Endothelial cell of umbilical vein (primary cell): ENCODE data around the gene RAB44. TPM values are rescaled to one million over a fixed set of nuclear protein-coding genes. Genes with fewer than 3 reads are reported as not detected.

Experiments used
- BruUV-seq: library from RNA; stranded (reverse); fragments of 400-500 nt; replicated peaks from 2 replicates; lab custom pipeline; 2021; lab: Mats Ljungman, UMichigan
- CTCF ChIA-PET: fragments of 300-600, 350-600 bp; sonication (Branson Sonifier 250); formaldehyde crosslinking; loops from one replicate; lab custom pipeline; 2021; ENCODE audit warnings: antibody characterized with exemption, inconsistent platforms; lab: Charles Lee
- POLR2A ChIA-PET: fragments of 300-600, 350-600 bp; sonication (Branson Sonifier 250); formaldehyde crosslinking; loops from one replicate; lab custom pipeline; 2021; ENCODE audit warnings: antibody characterized with exemption, inconsistent platforms; lab: Charles Lee
- DNase-seq: peaks from one replicate; pipeline ENCODE4 v3.0.0-alpha.2; 2011; ENCODE audit warnings: low read depth, low spot score
- FAIRE-seq: peaks from 2 replicates; lab custom pipeline; 2011; peaks lifted over from hg19 to GRCh38; lab: Jason Lieb, UNC
- H2AFZ ChIP-seq: 2 replicates; pipeline ENCODE4 v1.6.0; 2012; ENCODE audit warnings: low read depth, low read length, control low read depth, inconsistent platforms
- H3K27ac ChIP-seq: 2 replicates; pipeline ENCODE4 v1.5.1; 2011; ENCODE audit warnings: low read depth, mild to moderate bottlenecking, control low read depth, low read length, moderate library complexity; ENCODE audit not compliant: insufficient read depth
- H3K27me3 ChIP-seq, 2 experiments: 2 replicates each; pipeline versions ENCODE4 v1.6.0 to v1.6.1; 2011; ENCODE audit warnings: low read length in 2 of 2, mixed read lengths in 1 of 2; ENCODE audit not compliant: control insufficient read depth in 2 of 2, insufficient read depth in 2 of 2
- H3K36me3 ChIP-seq, 2 experiments: 2 replicates in 1 of 2; 3 replicates in 1 of 2; pipeline ENCODE4 v1.5.1; 2011; ENCODE audit warnings: low read length in 2 of 2, mild to moderate bottlenecking in 1 of 2, moderate library complexity in 1 of 2; ENCODE audit not compliant: control insufficient read depth in 2 of 2, insufficient read depth in 2 of 2; ENCODE audit errors: extremely low read depth in 1 of 2
- H3K4me1 ChIP-seq: 3 replicates; pipeline ENCODE4 v1.5.1; 2011; ENCODE audit warnings: mild to moderate bottlenecking, low read length; ENCODE audit not compliant: control insufficient read depth, insufficient read depth; ENCODE audit errors: extremely low read depth
- H3K4me2 ChIP-seq: 2 replicates; pipeline ENCODE4 v1.6.1; 2011; ENCODE audit warnings: low read length, control low read depth, mixed read lengths; ENCODE audit not compliant: insufficient read depth
- H3K4me3 ChIP-seq, 3 experiments: fragments of 200-600 bp in 1 of 3; sonication (generic), shearing (Covaris generic) in 1 of 3; replicated peaks in 1 of 3; 2 replicates each; pipeline ENCODE4 v1.5.1; 2011 to 2016; ENCODE audit warnings: control low read depth in 3 of 3, low read length in 3 of 3, mild to moderate bottlenecking in 2 of 3, inconsistent platforms in 1 of 3, low read depth in 1 of 3, moderate library complexity in 1 of 3; ENCODE audit not compliant: insufficient read depth in 1 of 3
- H3K79me2 ChIP-seq: 2 replicates; pipeline ENCODE4 v1.6.0; 2012; ENCODE audit warnings: low read length, inconsistent platforms; ENCODE audit not compliant: control insufficient read depth, insufficient read depth
- H3K9ac ChIP-seq: replicated peaks from 2 replicates; pipeline ENCODE3; 2011; ENCODE audit warnings: low read length, control low read depth; ENCODE audit not compliant: insufficient read depth; ENCODE audit errors: extremely low read depth
- H3K9me1 ChIP-seq: replicated peaks from 3 replicates; pipeline ENCODE4 v1.6.0; 2011; ENCODE audit warnings: mild to moderate bottlenecking, low read length; ENCODE audit not compliant: control insufficient read depth, insufficient read depth; ENCODE audit errors: extremely low read depth
- H3K9me3 ChIP-seq: replicated peaks from 2 replicates; pipeline ENCODE4 v1.5.1; 2012; ENCODE audit warnings: low read length, inconsistent platforms; ENCODE audit not compliant: control insufficient read depth, insufficient read depth
- H4K20me1 ChIP-seq: replicated peaks from 2 replicates; pipeline ENCODE3; 2011; ENCODE audit warnings: mild to moderate bottlenecking, low read length; ENCODE audit not compliant: control insufficient read depth, insufficient read depth; ENCODE audit errors: extremely low read depth
- EZH2 ChIP-seq: IDR thresholded peaks from 2 replicates; pipeline ENCODE4 v1.6.1; 2012; ENCODE audit warnings: borderline replicate concordance, low read depth, mild to moderate bottlenecking, moderate library complexity, low read length, inconsistent platforms; ENCODE audit not compliant: severe bottlenecking
- FOS ChIP-seq: IDR thresholded peaks from 2 replicates; pipeline ENCODE4 v1.6.1; 2011; ENCODE audit warnings: mild to moderate bottlenecking, low read length, moderate library complexity, borderline replicate concordance; ENCODE audit not compliant: insufficient read depth
- GATA2 ChIP-seq: IDR thresholded peaks from 2 replicates; pipeline ENCODE4 v1.7.0; 2011; ENCODE audit warnings: low read depth, mild to moderate bottlenecking, moderate library complexity, mixed read lengths, low read length; ENCODE audit not compliant: insufficient read length, insufficient read depth
- JUN ChIP-seq: IDR thresholded peaks from 2 replicates; pipeline ENCODE4 v1.6.1; 2011; ENCODE audit warnings: borderline replicate concordance, low read depth; ENCODE audit not compliant: insufficient read length, insufficient read depth
- MYC ChIP-seq: IDR thresholded peaks from one replicate; pipeline ENCODE4 v1.6.1; 2011; ENCODE audit warnings: mild to moderate bottlenecking, low read depth, low read length
- POLR2A ChIP-seq: IDR thresholded peaks from 2 replicates; pipeline ENCODE4 v1.6.1; 2012; ENCODE audit warnings: low read depth, mild to moderate bottlenecking, control low read depth, low read length
- POLR2AphosphoS5 ChIP-seq: IDR thresholded peaks from 2 replicates; pipeline ENCODE4 v1.6.1; 2012; ENCODE audit warnings: low read depth, mild to moderate bottlenecking, control low read depth, low read length, moderate library complexity; ENCODE audit not compliant: insufficient read depth
- dilution Hi-C: fragments of 300-500 bp; cut with MboI; formaldehyde crosslinking; loops from one replicate; pipeline ENCODE4 v1.15.0; 2019; ENCODE audit warnings: low sequenced_read_pairs; ENCODE audit not compliant: extremely low pct_ligation_motif_present
- intact Hi-C: fragments of 100-400 bp; cut with micrococcal nuclease; formaldehyde crosslinking; loops from one replicate; pipeline ENCODE4 v1.10.0; 2022
- polyA plus RNA-seq, 4 experiments: library from polyadenylated mRNA; depleted of rRNA in 3 of 4; stranded (reverse) in 3 of 4; unstranded in 1 of 4; fragments of >200 nt; gene quantifications; 2 replicates each; pipeline versions ENCODE4 v1.2.1 to v1.2.3, GENCODE V29; 2011 to 2012; ENCODE audit warnings: missing spikeins in 1 of 4
- total RNA-seq: library from RNA; stranded (reverse); gene quantifications from 2 replicates; pipeline ENCODE4 v1.2.3, GENCODE V29; 2021
- TF ChIP-seq, protein P1 (sequence below), 2 donors: IDR thresholded peaks; 1 replicate in 1 of 2; 2 replicates in 1 of 2; pipeline ENCODE4 v1.5.1; 2011; ENCODE audit warnings: low read length in 2 of 2, mild to moderate bottlenecking in 2 of 2, moderate library complexity in 2 of 2, control low read depth in 1 of 2, inconsistent platforms in 1 of 2, low read depth in 1 of 2; ENCODE audit not compliant: insufficient read depth in 1 of 2; ENCODE audit errors: extremely low read depth in 1 of 2
- TF ChIP-seq, protein P2 (sequence below): IDR thresholded peaks from 2 replicates; pipeline ENCODE4 v1.6.1; 2011; ENCODE audit not compliant: insufficient read depth, insufficient read length

RAB44 gene
- total and polyA plus RNA-seq, 2 donors (not counting 3 experiments of a cell fraction or from before 2014, with no cell fraction given), result 0.03 to 0.11 TPM

DNA sequence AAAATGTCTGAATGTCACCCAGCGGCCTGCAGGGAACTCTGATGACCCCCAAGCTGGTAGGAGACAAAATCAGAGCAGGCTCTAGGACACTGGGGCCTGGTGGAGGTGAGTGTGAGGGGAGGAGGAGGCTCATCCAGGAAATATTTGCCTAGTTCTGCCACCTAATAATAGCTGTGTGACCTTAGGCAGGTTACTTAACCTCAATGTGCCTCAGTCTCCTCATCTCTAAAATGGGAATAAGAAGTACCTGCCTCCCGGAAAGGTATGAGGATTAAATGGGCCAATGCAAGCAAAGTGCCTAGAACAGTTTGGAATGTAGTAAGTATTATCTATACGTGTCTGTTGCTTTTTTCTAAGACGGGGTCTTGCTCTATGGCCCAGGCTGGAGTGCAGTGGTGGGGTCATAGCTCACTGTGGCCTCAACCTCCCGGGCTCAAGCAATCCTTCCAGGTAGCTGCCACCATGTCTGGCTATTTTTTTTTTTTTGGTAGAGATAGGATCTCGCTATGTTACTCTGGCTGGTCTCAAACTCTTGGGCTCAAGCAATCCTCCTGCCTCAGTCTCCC lies 60.4 kb downstream of the RAB44 start:
- H3K9me1 ChIP-seq, result no peaks in the 10 kb centered on the region
- no peak overlapping the region for H3K9ac ChIP-seq
- no peak overlapping the region for H3K4me2 ChIP-seq
- H2AFZ ChIP-seq, result no peak overlapping the region
- no peak for FAIRE-seq
- H3K4me3 ChIP-seq, result no peak overlapping the region
- H3K79me2 ChIP-seq, result no peaks in the 10 kb centered on the region
- H3K27me3 ChIP-seq, result no peaks in the 10 kb centered on the region
- no peaks in the 10 kb centered on the region for H3K9me3 ChIP-seq
- no peaks in the 10 kb centered on the region for H3K36me3 ChIP-seq
- peaks cover 39% of the 10 kb centered on the region for H3K4me1 ChIP-seq
- peak overlapping the region; percentile 96 for H3K27ac ChIP-seq
- CTCF ChIA-PET, result interaction anchor here (1.0 to 4.6 kb wide), 11 partner anchors 10 to 328 kb away, joined by 3 to 108 read pairs (median 18); no protein-coding TSS in a partner anchor
- TF ChIP-seq GATA2 (no peak), JUN (no peak), POLR2A (no peak), MYC (no peak), POLR2AphosphoS5 (no peak), FOS (no peak), EZH2 (no peak)
- TF ChIP-seq, protein P1, sequence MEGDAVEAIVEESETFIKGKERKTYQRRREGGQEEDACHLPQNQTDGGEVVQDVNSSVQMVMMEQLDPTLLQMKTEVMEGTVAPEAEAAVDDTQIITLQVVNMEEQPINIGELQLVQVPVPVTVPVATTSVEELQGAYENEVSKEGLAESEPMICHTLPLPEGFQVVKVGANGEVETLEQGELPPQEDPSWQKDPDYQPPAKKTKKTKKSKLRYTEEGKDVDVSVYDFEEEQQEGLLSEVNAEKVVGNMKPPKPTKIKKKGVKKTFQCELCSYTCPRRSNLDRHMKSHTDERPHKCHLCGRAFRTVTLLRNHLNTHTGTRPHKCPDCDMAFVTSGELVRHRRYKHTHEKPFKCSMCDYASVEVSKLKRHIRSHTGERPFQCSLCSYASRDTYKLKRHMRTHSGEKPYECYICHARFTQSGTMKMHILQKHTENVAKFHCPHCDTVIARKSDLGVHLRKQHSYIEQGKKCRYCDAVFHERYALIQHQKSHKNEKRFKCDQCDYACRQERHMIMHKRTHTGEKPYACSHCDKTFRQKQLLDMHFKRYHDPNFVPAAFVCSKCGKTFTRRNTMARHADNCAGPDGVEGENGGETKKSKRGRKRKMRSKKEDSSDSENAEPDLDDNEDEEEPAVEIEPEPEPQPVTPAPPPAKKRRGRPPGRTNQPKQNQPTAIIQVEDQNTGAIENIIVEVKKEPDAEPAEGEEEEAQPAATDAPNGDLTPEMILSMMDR (IDR thresholded peaks at IDR 0.05; ENCODE audit: extremely low read depth in 1 of 2, insufficient read depth in 1 of 2, low read depth in 1 of 2, low read length in 2 of 2), result no peak
- TF ChIP-seq, protein P2, sequence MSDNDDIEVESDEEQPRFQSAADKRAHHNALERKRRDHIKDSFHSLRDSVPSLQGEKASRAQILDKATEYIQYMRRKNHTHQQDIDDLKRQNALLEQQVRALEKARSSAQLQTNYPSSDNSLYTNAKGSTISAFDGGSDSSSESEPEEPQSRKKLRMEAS, result no peak
- no peak for DNase-seq
- no TSS peak for BruUV-seq
- intact Hi-C loops (loop anchor here (2.0 kb wide), 1 partner anchor 67 kb away; no protein-coding TSS in a partner anchor), dilution Hi-C loops (no loop called here)
- H4K20me1 ChIP-seq, result no peaks in the 10 kb centered on the region
- POLR2A ChIA-PET, result no interaction called here
